GM21529 (cell line): Measurements from ENCODE around the gene RBM25.
"Not testable (repeated sequence)": the region's sequence is repeated elsewhere in the genome, so short reads cannot be mapped to it uniquely, and the experiment has no call there.

ENCODE experiments used
- ATAC-seq: cut with Tn5 transposase; IDR thresholded peaks from one replicate; pipeline ENCODE4 v1.9.1; 2021; ENCODE audit not compliant: unreplicated experiment

The RBM25 gene

GRCh38 chr14:73168274-73168673, 109.9 kb downstream of the RBM25 start:
- no peak for ATAC-seq

GRCh38 chr14:73168691-73169090, 110.4 kb downstream of the RBM25 start:
- ATAC-seq, result no peak

- ATAC-seq, result not testable (repeated sequence)
Observed at GRCh38 chr14:73169855-73170254, 111.5 kb downstream of the RBM25 start.

DNA sequence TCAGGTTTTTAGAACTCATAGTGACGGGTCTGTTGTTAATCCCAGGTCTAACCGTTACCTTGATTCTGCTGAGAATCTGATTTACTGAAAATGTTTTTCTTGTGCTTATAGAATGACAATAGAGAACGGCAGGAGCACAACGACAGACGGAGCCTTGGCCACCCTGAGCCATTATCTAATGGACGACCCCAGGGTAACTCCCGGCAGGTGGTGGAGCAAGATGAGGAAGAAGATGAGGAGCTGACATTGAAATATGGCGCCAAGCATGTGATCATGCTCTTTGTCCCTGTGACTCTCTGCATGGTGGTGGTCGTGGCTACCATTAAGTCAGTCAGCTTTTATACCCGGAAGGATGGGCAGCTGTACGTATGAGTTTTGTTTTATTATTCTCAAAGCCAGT, 112.4 kb downstream of the RBM25 start:
- ATAC-seq, result no peak

- ATAC-seq, result no peak
Observed at GRCh38 chr14:73172500-73172899, 114.2 kb downstream of the RBM25 start.

GRCh38 chr14:73173092-73173735, 114.9 kb downstream of the RBM25 start:
- no peak for ATAC-seq
